GM19023 (cell line): ENCODE data around the gene RPS2.
"Not testable (repeated sequence)": the region's sequence is repeated elsewhere in the genome, so short reads cannot be mapped to it uniquely, and the experiment has no call there.

Experiments
- ATAC-seq: cut with Tn5 transposase; IDR thresholded peaks from one replicate; pipeline ENCODE4 v1.9.1; 2021; ENCODE audit warnings: mild to moderate bottlenecking, moderate library complexity; ENCODE audit not compliant: unreplicated experiment

RPS2 gene

GRCh38 chr16:1965396-1966001, 873 bp upstream of the RPS2 start:
- no peak for ATAC-seq

GRCh38 chr16:1963806-1964505, 670 bp downstream of the RPS2 start:
- ATAC-seq: peak; percentile 9

- ATAC-seq: not testable (repeated sequence)
Measured at GRCh38 chr16:1962161-1963153, 2.2 kb downstream of the RPS2 start.

- ATAC-seq: no peak
Measured at GRCh38 chr16:1961651-1962067, 3.0 kb downstream of the RPS2 start.

GRCh38 chr16:1960665-1961630, 3.7 kb downstream of the RPS2 start:
- ATAC-seq: no peak

GRCh38 chr16:1959269-1960039, 5.2 kb downstream of the RPS2 start, which contains the start of gene NDUFB10:
Gene NDUFB10, plus strand, starts transcription at chr16:1959538. Its CDS starts 87 bp downstream, at chr16:1959625.
- peak; percentile 62 for ATAC-seq

GRCh38 chr16:1958715-1959268, 5.8 kb downstream of the RPS2 start:
- no peak for ATAC-seq

- not testable (repeated sequence) for ATAC-seq
Measured at GRCh38 chr16:1958143-1958491, 6.5 kb downstream of the RPS2 start.

GRCh38 chr16:1957434-1958142, 7.0 kb downstream of the RPS2 start:
- ATAC-seq: not testable (repeated sequence)

- no peak for ATAC-seq
Measured at GRCh38 chr16:1953734-1954133, 10.9 kb downstream of the RPS2 start.

GRCh38 chr16:1950559-1950958, 14.1 kb downstream of the RPS2 start:
- no peak for ATAC-seq

GRCh38 chr16:1950047-1950446, 14.6 kb downstream of the RPS2 start:
- ATAC-seq: no peak

- no peak for ATAC-seq
Measured at GRCh38 chr16:1949507-1949906, 15.1 kb downstream of the RPS2 start.

- ATAC-seq: no peak
Measured at GRCh38 chr16:1947369-1947670, 17.3 kb downstream of the RPS2 start.

- ATAC-seq: no peak
Measured at GRCh38 chr16:1946495-1947368, 17.9 kb downstream of the RPS2 start.

- no peak for ATAC-seq
Measured at GRCh38 chr16:1945559-1946391, 18.9 kb downstream of the RPS2 start.

- no peak for ATAC-seq
Measured at GRCh38 chr16:1944612-1945199, 19.9 kb downstream of the RPS2 start.
